ENCODE results near the gene MLEC. TPM values are rescaled to one million over a fixed set of nuclear protein-coding genes. Genes with fewer than 3 reads are reported as not detected.

MLEC gene
- total RNA-seq, 1 donor from 2014 or later, result 33.1 TPM

DNA sequence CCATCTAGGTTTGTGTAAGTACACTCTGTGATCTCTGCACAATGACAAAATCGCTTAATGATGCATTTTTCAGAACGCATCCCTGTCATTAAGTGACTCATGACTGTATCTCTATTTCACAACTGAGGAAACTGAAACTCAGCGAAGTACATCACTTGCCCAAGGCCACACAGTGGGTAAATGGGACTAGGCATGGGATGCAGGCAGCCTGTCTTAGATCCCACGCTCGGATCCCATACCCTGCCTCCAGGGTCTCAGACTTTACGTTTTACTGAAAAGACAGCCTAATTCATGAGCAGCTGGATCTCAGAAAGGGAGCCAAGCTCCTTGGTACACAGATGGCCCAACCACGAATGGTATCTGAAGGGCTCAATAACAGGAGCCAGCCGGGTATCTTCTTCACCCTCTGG lies 2.4 kb upstream of the MLEC start:
- no peaks in the 10 kb centered on the region for H3K27me3 ChIP-seq
- DNase-seq (ENCODE audit: extremely low spot score in 2 of 2), result no peak
- intact Hi-C loops (cut with DNase I), result no loop called here
- no peaks in the 10 kb centered on the region for H3K36me3 ChIP-seq
- peaks cover 27% of the 10 kb centered on the region for H3K4me1 ChIP-seq
- no peak overlapping the region for H3K4me3 ChIP-seq
- H3K9me3 ChIP-seq, result no peaks in the 10 kb centered on the region
- TF ChIP-seq, protein P1, sequence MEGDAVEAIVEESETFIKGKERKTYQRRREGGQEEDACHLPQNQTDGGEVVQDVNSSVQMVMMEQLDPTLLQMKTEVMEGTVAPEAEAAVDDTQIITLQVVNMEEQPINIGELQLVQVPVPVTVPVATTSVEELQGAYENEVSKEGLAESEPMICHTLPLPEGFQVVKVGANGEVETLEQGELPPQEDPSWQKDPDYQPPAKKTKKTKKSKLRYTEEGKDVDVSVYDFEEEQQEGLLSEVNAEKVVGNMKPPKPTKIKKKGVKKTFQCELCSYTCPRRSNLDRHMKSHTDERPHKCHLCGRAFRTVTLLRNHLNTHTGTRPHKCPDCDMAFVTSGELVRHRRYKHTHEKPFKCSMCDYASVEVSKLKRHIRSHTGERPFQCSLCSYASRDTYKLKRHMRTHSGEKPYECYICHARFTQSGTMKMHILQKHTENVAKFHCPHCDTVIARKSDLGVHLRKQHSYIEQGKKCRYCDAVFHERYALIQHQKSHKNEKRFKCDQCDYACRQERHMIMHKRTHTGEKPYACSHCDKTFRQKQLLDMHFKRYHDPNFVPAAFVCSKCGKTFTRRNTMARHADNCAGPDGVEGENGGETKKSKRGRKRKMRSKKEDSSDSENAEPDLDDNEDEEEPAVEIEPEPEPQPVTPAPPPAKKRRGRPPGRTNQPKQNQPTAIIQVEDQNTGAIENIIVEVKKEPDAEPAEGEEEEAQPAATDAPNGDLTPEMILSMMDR (IDR thresholded peaks at IDR 0.05), result no peak
- TF ChIP-seq POLR2A (IDR thresholded peaks at IDR 0.05), result no peak
- TF ChIP-seq POLR2AphosphoS5 (IDR thresholded peaks at IDR 0.05; ENCODE audit: insufficient read depth in 1 of 2, low read depth in 1 of 2), result peak in 1 of 2 donors; percentile 72
- H3K27ac ChIP-seq, result no peak overlapping the region

DNA sequence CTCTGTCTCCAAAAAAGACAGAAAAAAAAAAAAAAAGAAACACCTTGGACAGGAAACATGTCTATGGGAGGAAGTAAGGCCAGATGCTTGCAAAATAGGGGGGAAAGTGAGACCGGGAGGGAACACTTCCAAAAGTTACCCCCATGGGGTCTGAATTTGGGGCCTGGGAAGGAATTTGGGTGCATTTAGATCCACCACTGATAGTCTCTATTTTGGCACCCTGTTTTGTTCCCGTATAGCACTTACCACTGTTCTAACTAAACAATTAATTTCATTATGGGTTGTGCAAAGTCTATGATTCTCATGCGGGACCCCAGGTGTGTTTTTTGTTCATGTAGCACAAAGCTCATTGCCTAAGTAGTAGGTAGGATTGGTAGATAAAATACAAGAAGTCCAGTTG lies 1.4 kb upstream of the MLEC start:
- Histone ChIP-seq H3K27ac (peak overlapping the region; percentile 92), H3K27me3 (no peaks in the 10 kb centered on the region), H3K36me3 (no peaks in the 10 kb centered on the region), H3K4me1 (peaks cover 35% of the 10 kb centered on the region), H3K4me3 (peak overlapping the region in 1 of 2 donors; percentile 77), H3K9me3 (no peaks in the 10 kb centered on the region)
- TF ChIP-seq POLR2AphosphoS5 (IDR thresholded peaks at IDR 0.05; ENCODE audit: insufficient read depth in 1 of 2, low read depth in 1 of 2), result no peak
- TF ChIP-seq, protein P1 (IDR thresholded peaks at IDR 0.05), result no peak
- TF ChIP-seq POLR2A (IDR thresholded peaks at IDR 0.05), result no peak
- DNase-seq (ENCODE audit: extremely low spot score in 2 of 2), result no peak
- intact Hi-C loops (cut with DNase I), result no loop called here

DNA sequence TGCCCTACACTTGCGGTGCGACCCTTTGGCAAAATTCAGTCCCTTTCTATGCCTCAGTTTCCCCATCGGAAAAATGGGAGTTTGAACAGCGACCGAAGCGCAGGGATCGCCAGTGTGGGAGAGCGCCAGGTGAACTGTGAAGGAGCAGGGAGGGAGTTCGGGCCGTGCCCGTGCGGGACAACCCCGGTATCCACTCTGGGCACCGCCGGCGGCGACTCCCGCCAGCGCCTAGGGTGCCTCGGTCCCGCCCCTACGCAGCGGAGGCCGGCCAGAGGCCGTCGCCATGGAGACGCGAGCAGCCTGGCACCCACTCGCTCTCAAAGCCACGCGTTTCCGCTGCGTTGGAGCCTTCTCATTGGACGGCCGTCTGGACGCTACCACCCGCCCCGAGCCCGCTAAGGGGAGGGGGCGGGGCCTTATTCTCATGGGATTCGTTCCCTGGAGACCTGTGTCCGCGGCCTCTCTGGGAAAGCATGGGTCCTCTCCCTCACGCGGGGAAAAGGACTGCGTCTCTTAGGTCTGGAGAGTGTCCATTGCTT lies 729 bp upstream of the MLEC start:
- DNase-seq (ENCODE audit: extremely low spot score in 2 of 2), result peak; percentile 96 to 98
- TF ChIP-seq POLR2AphosphoS5 (IDR thresholded peaks at IDR 0.05; ENCODE audit: insufficient read depth in 1 of 2, low read depth in 1 of 2), result no peak
- TF ChIP-seq POLR2A (IDR thresholded peaks at IDR 0.05), result peak in 1 of 2 donors; percentile 18
- Histone ChIP-seq H3K4me1 (peaks cover 40% of the 10 kb centered on the region), H3K9me3 (no peaks in the 10 kb centered on the region), H3K27ac (peak overlapping the region; percentile 92), H3K4me3 (peak overlapping the region; percentile 72 to 77), H3K36me3 (no peaks in the 10 kb centered on the region), H3K27me3 (no peaks in the 10 kb centered on the region)
- intact Hi-C loops (cut with DNase I), result loop anchor here (2.0 kb wide), 1 partner anchor 39 kb away; no protein-coding TSS in a partner anchor

DNA sequence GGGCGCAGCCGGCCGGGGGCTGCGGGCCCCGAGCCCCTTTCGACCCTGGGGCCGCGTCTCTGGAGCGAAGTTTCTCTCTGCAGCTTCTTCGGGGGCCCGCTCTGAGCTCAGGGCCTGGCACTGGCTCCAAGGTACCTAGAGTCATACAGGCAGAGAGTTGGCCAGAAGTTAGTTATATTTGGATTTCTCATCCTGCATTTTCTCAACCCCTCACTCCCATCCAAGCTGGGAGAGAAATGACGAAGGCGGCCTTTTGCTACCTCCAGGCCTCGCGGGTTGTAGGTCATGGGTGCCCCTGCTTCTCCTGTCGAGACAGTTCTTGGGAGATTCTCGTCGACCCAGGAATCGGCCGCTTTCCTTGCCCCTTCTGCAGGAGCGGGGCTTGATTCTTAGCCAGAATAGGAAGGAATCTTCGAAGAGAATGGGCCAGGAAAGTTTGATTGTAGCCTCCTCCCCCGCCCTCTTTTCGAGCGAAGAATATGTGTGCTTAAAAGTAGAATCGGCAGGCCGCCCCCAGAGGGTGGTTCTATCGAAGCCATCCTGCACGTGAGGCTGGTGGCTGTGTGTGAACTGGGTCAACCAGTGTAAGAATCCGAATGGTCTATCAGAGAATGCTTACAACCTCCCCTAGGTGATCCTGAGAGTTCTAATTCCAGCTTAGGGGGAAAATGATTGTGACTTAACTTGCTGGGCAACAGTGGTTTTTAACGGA lies 785 bp downstream of the MLEC start:
- intact Hi-C loops (cut with DNase I), result loop anchor here (2.0 kb wide), 1 partner anchor 41 kb away; no protein-coding TSS in a partner anchor
- Histone ChIP-seq H3K9me3 (no peaks in the 10 kb centered on the region), H3K4me1 (peaks cover 55% of the 10 kb centered on the region), H3K27me3 (no peaks in the 10 kb centered on the region), H3K4me3 (peak overlapping the region; percentile 72 to 77), H3K27ac (peak overlapping the region; percentile 92), H3K36me3 (no peaks in the 10 kb centered on the region)
- TF ChIP-seq POLR2AphosphoS5 (IDR thresholded peaks at IDR 0.05; ENCODE audit: insufficient read depth in 1 of 2, low read depth in 1 of 2) (no peak), POLR2A (IDR thresholded peaks at IDR 0.05) (no peak)
- TF ChIP-seq, protein P1 (IDR thresholded peaks at IDR 0.05), result no peak
- DNase-seq (ENCODE audit: extremely low spot score in 2 of 2), result no peak

DNA sequence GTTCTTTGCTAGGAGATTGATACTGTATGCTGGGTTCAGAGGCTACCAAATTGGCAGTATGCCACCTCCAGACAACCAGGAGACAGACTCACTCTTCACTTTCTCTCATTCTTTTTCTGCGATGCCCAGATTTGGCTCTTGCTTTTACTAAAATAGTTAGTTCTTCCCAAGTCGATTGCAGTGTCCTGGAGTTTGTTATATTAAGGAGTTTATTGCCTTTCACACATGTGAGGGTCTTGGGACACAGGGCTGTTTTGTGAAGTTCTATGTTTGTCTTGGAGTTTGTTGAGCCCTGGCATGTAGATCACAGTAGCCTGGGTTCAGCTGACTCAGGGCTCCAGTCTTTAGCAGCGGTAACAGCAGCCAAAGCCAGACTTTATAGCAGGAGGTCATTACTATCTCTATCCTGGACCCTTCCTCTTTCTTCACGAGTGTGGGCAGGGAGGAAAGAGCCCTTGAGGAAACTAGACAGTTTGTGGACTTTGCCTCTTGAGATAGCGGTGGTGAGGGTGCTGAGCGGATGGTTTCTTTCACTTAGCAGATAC lies 1.6 kb downstream of the MLEC start:
- H3K27me3 ChIP-seq, result no peaks in the 10 kb centered on the region
- TF ChIP-seq POLR2A (IDR thresholded peaks at IDR 0.05), result no peak
- TF ChIP-seq, protein P1 (IDR thresholded peaks at IDR 0.05), result no peak
- no peak for TF ChIP-seq POLR2AphosphoS5 (IDR thresholded peaks at IDR 0.05; ENCODE audit: insufficient read depth in 1 of 2, low read depth in 1 of 2)
- H3K36me3 ChIP-seq, result peaks cover 0 to 3% of the 10 kb centered on the region in 2 donors
- H3K4me3 ChIP-seq, result peak overlapping the region; percentile 72 to 77
- no peak for DNase-seq (ENCODE audit: extremely low spot score in 2 of 2)
- H3K27ac ChIP-seq, result peak overlapping the region; percentile 15
- H3K9me3 ChIP-seq, result no peaks in the 10 kb centered on the region
- intact Hi-C loops (cut with DNase I), result no loop called here
- peaks cover 64% of the 10 kb centered on the region for H3K4me1 ChIP-seq
